HG02973 (cell line): Measurements from ENCODE around the gene SERPINF2.
"Not testable (repeated sequence)": the region's sequence is repeated elsewhere in the genome, so short reads cannot be mapped to it uniquely, and the experiment has no call there.

Source experiments
- ATAC-seq: cut with Tn5 transposase; IDR thresholded peaks from one replicate; pipeline ENCODE4 v1.9.1; 2021; ENCODE audit warnings: moderate library complexity; ENCODE audit not compliant: unreplicated experiment

Gene SERPINF2

GRCh38 chr17:1786708-1787107, 44.0 kb downstream of the SERPINF2 start:
- ATAC-seq, result no peak

- ATAC-seq, result no peak
These were observed 44.7 kb downstream of the SERPINF2 start for GRCh38 chr17:1787301-1787902.

GRCh38 chr17:1789936-1790335, 47.3 kb downstream of the SERPINF2 start:
- no peak for ATAC-seq

GRCh38 chr17:1792495-1793446, 50.1 kb downstream of the SERPINF2 start:
- no peak for ATAC-seq

- no peak for ATAC-seq
These were observed 50.8 kb downstream of the SERPINF2 start for GRCh38 chr17:1793447-1793806.

- ATAC-seq, result no peak
These were observed 54.1 kb downstream of the SERPINF2 start for GRCh38 chr17:1796800-1797199.

- no peak for ATAC-seq
These were observed 54.7 kb downstream of the SERPINF2 start for GRCh38 chr17:1797323-1797722.

GRCh38 chr17:1797846-1798245, 55.2 kb downstream of the SERPINF2 start:
- not testable (repeated sequence) for ATAC-seq

GRCh38 chr17:1800240-1800639, 57.6 kb downstream of the SERPINF2 start:
- ATAC-seq, result no peak

GRCh38 chr17:1800712-1801111, 58.0 kb downstream of the SERPINF2 start:
- ATAC-seq, result no peak

- ATAC-seq, result no peak
These were observed 59.8 kb downstream of the SERPINF2 start for GRCh38 chr17:1802429-1802828.

GRCh38 chr17:1803280-1803679, 60.6 kb downstream of the SERPINF2 start:
- no peak for ATAC-seq
